ENCODE results near the gene LAMB2.

Gene LAMB2

DNA sequence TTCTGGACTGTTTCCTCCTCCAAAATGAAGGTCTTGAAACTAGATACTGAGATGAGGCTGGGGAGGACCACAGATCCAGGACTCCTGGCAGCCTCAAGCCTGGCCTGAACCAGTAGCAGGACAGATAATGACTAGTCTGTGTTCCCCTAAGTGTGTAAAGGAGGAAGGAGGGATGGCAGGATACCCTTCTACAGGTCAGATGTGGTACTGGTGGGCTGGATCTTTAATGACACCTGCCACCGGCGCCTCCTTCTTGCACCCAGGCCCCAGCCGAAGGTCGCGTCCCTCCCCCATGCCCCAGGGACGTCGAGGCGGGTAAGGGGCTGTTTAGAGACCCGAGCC, 12.8 kb downstream of the LAMB2 start:
- TF ChIP-seq CTCF (IDR thresholded peaks at IDR 0.05; ENCODE audit: extremely low read depth, missing control alignments) = no peak
- peak; percentile 42 for DNase-seq (ENCODE audit: low spot score)

- no peak for DNase-seq (ENCODE audit: low spot score)
- no peak for TF ChIP-seq CTCF (IDR thresholded peaks at IDR 0.05; ENCODE audit: extremely low read depth, missing control alignments)
These were observed 13.4 kb downstream of the LAMB2 start for GRCh38 chr3:49119439-49119838.

GRCh38 chr3:49119036-49119435, 13.8 kb downstream of the LAMB2 start:
- DNase-seq (ENCODE audit: low spot score) = no peak
- no peak for TF ChIP-seq CTCF (IDR thresholded peaks at IDR 0.05; ENCODE audit: extremely low read depth, missing control alignments)

DNA sequence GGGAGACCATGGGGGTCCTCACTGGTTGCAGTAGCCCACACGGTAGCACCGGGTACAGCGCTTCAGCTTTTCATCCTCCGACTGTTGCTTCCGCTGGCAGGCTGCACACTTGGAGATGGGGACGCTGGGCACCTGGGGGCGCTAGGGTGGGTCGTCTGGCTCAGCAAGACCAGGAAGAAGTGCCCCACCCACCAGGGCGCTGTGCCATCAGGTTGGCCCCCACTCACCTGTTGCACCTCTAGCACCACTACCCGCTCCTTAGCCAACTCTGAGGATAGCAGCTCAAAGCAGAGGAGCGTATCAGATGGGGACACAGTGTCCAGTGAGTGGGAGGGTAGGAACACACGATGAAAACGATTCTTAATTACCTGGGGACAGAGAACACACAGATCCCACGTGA, 20.6 kb downstream of the LAMB2 start:
- no peak for TF ChIP-seq CTCF (IDR thresholded peaks at IDR 0.05; ENCODE audit: extremely low read depth, missing control alignments)

DNA sequence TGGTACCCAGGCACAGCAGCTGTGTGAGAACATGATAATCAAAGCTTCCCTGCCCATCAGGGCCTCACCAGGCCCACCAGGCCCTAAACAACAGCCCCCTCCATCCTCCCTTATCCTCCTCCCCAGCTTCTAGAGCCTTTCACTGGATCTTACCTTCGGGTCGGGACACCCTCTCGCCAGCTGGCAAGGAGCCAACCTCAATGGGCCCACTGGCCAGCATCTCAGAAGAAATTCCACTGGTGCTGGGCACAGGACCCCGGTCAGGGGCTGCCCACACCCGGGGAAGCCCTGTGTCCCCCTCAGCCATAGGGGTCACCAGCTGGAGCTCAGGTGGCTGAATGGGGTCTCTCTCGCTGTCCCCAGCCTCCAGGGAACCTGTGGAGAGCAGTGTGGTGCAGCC, 21.5 kb downstream of the LAMB2 start:
- no peak for DNase-seq (ENCODE audit: low spot score)
- TF ChIP-seq CTCF (IDR thresholded peaks at IDR 0.05; ENCODE audit: extremely low read depth, missing control alignments) = no peak

More for the DNA sequence above, 20.6 kb downstream of the LAMB2 start:
- DNase-seq (ENCODE audit: low spot score) = no peak

- no peak for DNase-seq (ENCODE audit: low spot score)
- no peak for TF ChIP-seq CTCF (IDR thresholded peaks at IDR 0.05; ENCODE audit: extremely low read depth, missing control alignments)
These were observed 22.1 kb downstream of the LAMB2 start for GRCh38 chr3:49110780-49111179.

- DNase-seq (ENCODE audit: low spot score) = no peak
- TF ChIP-seq CTCF (IDR thresholded peaks at IDR 0.05; ENCODE audit: extremely low read depth, missing control alignments) = no peak
These were observed 24.5 kb downstream of the LAMB2 start for GRCh38 chr3:49108346-49108745.
